Aortic smooth muscle cell (primary cell): ENCODE data around the gene QPCT. TPM values are rescaled to one million over a fixed set of nuclear protein-coding genes. Genes with fewer than 3 reads are reported as not detected.

Experiments used
- total RNA-seq: library from RNA; depleted of rRNA; stranded (reverse); fragments of >200 nt; gene quantifications from 2 replicates; pipeline ENCODE4 v1.2.3, GENCODE V29; 2014

The QPCT gene
- total RNA-seq, result 2.5 and 3.6 TPM in 2 replicates

GRCh38 chr2:37344453-37345361, at the start of gene QPCT:
Gene QPCT (plus strand): TSS chr2:37344630. CDS start chr2:37344732, 102 bp downstream.

GRCh38 chr2:37324786-37325624, 19.4 kb upstream of the QPCT start, which contains the start of gene PRKD3:
Gene PRKD3 (minus strand): TSS chr2:37324833. CDS start chr2:37316524, 8,309 bp downstream.

Other genes with a start within 250 kb of the QPCT start
- 26.2 and 26.6 TPM in 2 replicates for gene EIF2AK2, start 187.7 kb upstream of the QPCT start, total RNA-seq
- not detected in 2 replicates for gene SULT6B1, start 156.0 kb upstream of the QPCT start, total RNA-seq
- gene CEBPZOS, start 148.1 kb upstream of the QPCT start, total RNA-seq, result 12.9 and 15.1 TPM in 2 replicates
- gene CEBPZ, start 113.0 kb upstream of the QPCT start, total RNA-seq, result 43.7 and 59.5 TPM in 2 replicates
- gene NDUFAF7, start 113.0 kb upstream of the QPCT start, total RNA-seq, result 12.9 and 14.8 TPM in 2 replicates
- 58.9 and 61.2 TPM in 2 replicates for gene PRKD3, start 19.8 kb upstream of the QPCT start, total RNA-seq